GM19438 (cell line): ENCODE results near the gene EQTN.
A peak's percentile ranks its signal among the peaks of the same experiment; 100 is the strongest.
"Not testable (repeated sequence)": the region's sequence is repeated elsewhere in the genome, so short reads cannot be mapped to it uniquely, and the experiment has no call there.

Experiments
- ATAC-seq: cut with Tn5 transposase; IDR thresholded peaks from one replicate; pipeline ENCODE4 v1.9.1; 2021; ENCODE audit warnings: low read depth; ENCODE audit not compliant: unreplicated experiment

Gene EQTN

DNA sequence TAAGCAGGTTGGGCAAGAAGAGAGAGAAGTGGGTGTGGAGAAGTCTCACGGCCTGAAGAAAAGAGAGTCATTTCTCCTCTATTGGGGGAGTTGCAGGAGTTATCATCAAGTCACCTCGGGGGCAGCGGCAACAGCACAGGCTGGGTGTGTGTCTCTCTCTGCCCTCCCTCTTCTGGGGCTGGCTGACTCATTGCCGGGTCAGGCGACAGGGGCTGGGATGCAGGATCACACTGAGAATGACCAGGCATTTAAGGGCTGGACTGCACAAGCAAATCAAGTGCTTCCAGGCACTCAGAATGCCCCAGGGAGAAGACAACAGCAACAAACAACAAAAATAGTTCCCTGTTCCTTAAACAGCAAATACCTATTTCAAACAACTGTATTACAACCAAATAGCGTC, 6.3 kb upstream of the EQTN start:
- no peak for ATAC-seq

DNA sequence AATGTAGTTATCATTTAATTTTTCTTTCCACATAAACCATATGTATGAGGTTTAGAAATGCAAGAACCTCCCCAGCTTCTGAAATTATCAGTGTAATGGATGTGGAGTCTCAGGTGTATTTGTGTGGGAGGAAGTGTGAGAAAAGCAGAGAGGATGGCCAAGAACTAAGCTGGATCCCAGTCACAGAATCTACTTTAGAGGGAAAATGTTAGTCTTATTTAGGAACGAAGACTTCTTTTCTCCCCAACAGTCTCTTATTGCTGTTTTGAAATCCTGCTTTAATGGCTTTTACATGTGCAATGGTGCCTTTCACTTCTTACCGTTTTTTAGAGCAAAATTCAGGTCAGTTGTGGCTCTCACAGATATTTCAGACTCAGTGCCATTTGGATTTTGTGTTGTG, 3.0 kb downstream of the EQTN start:
- ATAC-seq = no peak

DNA sequence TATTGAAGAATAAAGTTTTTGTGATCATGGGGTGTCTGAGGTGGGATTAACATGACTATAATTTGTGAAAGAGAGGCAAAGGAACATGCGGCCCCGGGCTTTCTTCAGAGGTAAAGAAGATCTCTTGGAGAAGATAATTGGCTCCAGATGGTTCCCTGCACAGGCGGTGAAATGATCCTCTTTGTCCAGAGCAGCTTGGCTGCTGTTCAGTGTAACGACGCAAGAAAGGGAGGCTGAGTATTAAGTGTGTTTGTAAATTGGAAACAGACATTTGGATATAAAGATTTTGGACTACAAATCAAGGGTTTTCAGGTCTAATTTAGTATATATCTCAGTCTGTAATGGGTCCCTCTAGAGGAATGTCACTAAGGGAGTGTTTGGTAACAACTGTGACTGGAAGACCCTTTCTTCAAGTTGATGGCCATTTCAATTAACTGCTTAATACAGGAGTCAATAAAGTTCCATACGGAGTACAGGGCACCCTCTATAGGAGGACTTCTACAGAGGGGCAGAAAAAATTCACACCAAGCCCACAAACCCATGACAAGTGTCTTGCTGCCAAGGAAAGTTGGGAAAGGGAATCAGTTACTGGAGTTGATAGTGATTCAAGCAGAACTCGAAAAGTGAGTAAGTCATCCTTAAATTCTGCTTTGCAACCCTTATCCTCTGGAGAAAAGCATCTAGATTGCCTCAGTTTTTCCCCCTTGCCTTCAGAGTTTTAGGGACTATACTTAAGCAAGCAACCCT, 4.1 kb downstream of the EQTN start:
- ATAC-seq = no peak

DNA sequence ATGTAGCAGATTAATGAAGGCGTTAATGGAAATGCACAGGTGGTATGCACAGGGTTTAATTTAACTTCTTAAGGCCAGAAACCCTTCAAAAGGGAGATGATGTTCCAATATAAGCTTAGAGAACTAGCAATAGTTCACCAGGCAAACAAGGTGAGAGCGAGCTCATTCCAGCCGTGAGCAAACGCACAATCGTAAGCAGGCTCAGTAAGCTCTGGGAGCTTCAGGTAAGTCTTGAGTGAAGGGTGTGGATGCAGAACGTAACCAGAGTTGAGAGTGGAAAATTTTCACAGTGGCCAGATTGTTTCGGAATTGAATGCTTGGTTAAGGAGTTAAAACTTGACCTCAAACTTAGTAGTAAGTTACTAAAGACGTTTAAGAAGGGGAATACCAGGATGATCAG, 5.7 kb downstream of the EQTN start:
- no peak for ATAC-seq

DNA sequence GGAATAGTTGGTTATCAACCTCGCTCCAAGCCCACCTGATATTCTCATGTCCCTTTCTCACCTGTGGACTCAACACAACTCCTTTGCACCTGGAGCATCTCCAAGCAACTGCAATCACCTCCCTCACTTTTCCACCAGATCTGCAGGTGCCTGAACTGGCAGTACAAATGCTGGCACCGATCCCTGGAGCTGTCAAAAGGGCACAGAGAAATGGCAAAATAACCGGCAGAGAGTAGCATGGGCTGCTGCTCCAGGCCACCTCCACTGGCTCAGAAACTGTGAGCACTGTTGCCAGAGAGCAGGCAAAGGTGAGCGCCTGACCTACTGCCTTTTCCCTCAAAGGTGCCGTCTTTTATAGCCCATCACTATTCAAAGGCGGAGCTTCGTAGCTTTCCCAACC, 14.7 kb downstream of the EQTN start:
- no peak for ATAC-seq

GRCh38 chr9:27280860-27281259, 16.1 kb downstream of the EQTN start:
- no peak for ATAC-seq

- ATAC-seq = no peak
Observed at GRCh38 chr9:27280249-27280648, 16.7 kb downstream of the EQTN start.

GRCh38 chr9:27279611-27280010, 17.3 kb downstream of the EQTN start:
- ATAC-seq = no peak

- no peak for ATAC-seq
Observed at GRCh38 chr9:27278374-27278773, 18.6 kb downstream of the EQTN start.

GRCh38 chr9:27276193-27277030, 20.5 kb downstream of the EQTN start:
- ATAC-seq = peak; percentile 63

DNA sequence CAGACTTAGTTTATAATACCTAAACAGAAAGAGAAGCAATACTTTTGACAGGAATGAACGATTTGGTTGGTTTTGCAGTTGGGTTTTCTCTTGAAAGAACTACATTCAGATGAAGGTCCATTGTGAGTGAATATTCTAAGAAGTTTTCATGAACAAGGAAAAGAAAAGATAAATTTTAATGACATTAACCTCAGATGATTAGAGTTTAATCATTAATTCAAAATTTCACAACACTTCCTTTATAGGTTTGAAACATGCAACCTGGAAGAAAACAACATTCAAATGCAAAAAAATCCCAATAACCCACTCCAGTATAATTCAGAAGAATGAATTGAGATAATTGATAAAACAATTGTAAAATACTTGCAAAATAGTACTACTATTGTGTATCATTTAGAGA, 23.8 kb downstream of the EQTN start:
- no peak for ATAC-seq

- ATAC-seq = no peak
Observed at GRCh38 chr9:27272103-27272502, 24.8 kb downstream of the EQTN start.

- no peak for ATAC-seq
Observed at GRCh38 chr9:27261517-27262211, 35.3 kb downstream of the EQTN start.

DNA sequence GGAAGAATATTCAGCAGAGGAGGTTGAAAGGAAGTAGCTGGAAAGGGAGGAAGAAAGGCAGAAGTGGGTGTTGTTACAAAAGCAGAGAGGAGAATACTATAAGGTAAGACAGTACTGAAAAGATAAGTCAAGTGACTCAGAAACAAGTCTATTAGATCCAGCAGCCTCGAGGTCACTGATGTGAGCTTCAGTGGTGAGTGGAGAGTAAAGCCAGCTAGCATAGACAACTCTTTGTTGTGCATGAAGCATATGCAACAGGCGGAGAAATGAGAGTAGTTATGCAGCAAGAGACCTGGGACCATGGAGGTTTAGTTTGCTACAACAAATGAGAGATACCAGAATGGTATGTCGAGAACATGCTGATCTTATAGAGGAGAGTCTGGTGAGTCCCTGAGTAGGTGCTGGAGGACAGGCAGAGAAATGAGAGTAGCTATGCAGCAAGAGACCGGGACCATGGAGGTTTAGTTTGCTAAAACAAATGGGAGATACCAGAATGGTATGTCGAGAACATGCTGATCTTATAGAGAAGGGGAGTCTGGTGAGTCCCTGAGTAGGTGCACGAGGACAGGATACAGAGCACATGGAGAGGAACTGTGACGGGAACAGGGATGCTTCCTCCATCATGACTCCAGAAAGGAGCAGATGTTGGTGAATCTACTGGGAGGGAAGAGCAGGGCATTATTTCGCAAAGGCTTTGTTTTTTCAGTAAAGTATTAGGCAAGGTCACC, 36.0 kb downstream of the EQTN start:
- ATAC-seq = no peak

- ATAC-seq = no peak
Observed at GRCh38 chr9:27258662-27259061, 38.3 kb downstream of the EQTN start.

DNA sequence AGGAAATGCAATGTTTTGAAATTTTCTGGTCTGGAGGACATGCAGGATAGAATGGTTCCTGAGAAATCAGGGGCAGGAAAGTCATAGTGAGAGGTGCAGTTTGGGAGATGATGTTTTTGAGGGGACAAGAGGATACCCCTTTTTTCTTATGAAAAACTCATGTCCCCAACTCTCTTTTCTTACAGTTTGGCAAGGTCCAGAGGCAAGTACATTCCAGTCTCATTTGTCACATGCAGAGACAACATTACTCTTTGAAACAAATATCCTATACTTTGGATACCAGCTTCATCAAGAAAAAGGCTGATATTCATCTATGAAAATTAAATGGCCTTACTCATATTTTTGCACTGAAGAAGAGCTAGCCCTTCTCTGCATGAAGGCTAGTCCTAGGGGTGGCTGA, 48.2 kb downstream of the EQTN start:
- ATAC-seq = no peak

- peak; percentile 75 for ATAC-seq
Observed at GRCh38 chr9:27247756-27248155, 49.2 kb downstream of the EQTN start.

- ATAC-seq = not testable (repeated sequence)
Observed at GRCh38 chr9:27239648-27240047, 57.3 kb downstream of the EQTN start.
